CD1c-positive myeloid dendritic cell (primary cell): ENCODE measurements around the gene APOO.

Source experiments
- DNase-seq: peaks from one replicate; pipeline ENCODE4 v3.0.0-alpha.2; 2016; ENCODE audit errors: extremely low spot score

The APOO gene

DNA sequence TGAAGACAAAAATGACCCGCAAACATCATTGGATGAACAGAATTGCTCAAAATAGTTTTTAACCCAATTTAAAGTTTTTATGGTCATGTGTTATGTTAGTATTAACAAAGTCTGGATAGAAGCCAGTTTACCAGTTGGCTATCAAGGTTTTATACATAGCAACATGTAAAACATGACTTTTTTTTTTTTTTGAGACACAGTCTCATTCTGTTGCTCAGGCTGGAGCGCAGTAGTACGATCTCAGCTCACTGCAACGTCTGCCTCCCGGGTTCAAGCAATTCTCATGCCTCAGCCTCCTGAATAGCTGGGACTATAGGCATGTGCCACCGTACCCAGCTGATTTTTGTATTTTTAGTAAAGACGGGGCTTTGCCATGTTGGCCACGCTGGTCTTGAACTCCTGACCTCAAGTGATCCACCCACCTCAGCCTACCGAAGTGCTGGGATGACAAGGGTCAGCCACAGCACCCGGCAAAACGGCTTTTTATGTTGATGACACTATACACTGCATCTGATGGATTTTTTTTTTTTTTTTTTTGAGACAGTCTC is 121.4 kb downstream of the APOO start:
- DNase-seq, result no peak

DNA sequence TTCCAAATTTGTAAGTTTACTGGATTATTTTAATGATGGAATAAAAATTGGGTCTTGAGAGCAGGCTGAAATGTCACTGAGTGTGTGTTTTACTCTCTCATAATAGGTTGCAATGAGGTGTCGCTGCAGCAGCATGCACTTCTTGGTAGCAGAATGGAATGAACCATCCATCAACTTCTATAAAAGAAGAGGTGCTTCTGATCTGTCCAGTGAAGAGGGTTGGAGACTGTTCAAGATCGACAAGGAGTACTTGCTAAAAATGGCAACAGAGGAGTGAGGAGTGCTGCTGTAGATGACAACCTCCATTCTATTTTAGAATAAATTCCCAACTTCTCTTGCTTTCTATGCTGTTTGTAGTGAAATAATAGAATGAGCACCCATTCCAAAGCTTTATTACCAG is 122.2 kb downstream of the APOO start:
- no peak for DNase-seq

DNA sequence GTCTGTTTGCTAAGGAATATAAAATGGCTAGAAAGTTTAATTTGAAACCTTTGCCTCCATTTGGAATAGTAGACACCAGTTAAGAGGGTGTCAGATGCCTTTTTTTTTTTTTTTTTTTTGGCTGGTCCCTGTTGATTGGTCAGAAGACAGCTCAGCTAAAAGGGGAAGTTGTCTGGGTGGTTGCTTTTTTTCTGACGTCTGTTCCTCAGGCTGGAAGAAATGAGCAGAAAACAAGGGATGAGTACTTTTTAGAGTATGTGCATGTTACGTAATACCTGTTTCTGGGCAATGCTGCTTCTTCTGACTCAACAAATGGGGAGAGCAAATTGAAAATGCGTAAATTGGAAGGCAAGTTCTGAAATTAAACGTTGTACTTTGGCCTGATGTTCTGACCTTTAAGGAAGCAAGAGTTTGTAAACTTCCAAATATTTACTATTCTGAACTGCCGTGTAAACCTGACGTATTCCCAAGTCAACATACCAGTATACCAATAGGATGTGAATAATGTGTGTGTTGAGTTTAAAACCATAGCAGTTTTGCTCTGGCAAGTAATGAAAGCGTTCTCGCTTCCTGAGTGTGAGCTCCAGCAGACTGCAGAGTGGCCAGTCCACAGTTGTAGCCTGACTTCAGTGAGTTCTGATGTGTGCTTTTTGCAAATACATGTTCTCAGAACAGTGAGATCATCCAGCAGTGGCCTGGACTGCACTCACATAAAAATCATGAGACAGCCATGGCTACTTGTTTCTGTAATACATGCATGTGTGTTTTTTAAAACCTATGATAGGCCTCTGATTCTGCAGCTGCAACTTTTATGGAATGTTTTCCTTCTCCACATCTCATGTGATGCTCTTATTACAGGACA is 123.0 kb downstream of the APOO start:
- DNase-seq, result peak; percentile 75

DNA sequence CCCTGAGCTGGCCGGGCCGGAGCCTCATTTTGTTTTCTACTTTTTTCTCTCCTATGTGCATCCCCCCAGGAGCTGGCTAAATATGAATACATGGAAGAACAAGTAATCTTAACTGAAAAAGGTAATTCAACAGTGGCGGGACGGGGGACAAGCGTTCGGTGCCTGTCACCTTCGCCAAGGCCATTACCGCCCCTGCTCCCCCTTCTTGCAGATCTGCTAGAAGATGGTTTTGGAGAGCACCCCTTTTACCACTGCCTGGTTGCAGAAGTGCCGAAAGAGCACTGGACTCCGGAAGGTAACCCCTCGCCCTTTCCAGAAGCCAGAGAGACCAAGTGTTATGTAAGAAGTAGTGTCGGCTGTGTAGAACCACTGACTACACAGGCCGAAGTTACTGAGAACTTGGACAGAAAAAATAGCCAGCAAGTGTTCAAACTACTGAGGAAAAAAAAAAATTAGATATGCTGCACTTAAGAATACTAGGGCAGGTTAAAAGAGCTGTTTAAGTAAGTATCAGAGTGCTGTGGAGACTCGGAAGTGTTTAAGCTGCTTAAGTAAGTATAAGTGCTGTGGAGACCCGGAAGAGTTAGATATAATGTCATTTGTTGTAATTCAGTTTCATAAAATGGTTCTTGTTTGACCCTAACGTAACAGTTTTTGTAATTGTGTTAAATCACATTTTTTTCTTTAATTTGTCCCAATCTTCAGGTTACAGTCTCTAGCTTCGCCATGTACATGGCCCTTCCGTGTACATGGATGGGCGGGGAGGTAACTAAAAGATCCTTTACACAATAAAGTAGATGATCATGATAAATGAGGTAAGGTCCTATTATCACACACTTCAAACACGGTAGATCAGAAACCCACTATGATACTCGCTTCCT is 123.9 kb downstream of the APOO start:
- DNase-seq, result peak; percentile 21
